ENCODE measurements around the gene ZMYM1.
"Not testable (repeated sequence)": the region's sequence is repeated elsewhere in the genome, so short reads cannot be mapped to it uniquely, and the experiment has no call there.

The ZMYM1 gene

GRCh38 chr1:35079003-35079930, at the start of gene ZMYM1:
Gene ZMYM1, plus strand, starts transcription at chr1:35079385. Its CDS starts 14,603 bp downstream, at chr1:35093988.
- peak; percentile 42 for DNase-seq (ENCODE audit: low read depth)
- H3K4me3 ChIP-seq (ENCODE audit: low read depth, low read length): peak within 1 kb of the TSS; percentile 75

- H3K4me3 ChIP-seq (ENCODE audit: low read depth, low read length): peak overlapping the region; percentile 9
- no peak for DNase-seq (ENCODE audit: low read depth)
Observed at GRCh38 chr1:35029761-35030160, 49.4 kb upstream of the ZMYM1 start.

GRCh38 chr1:35030338-35030737, 48.8 kb upstream of the ZMYM1 start:
- no peak for DNase-seq (ENCODE audit: low read depth)
- H3K4me3 ChIP-seq (ENCODE audit: low read depth, low read length): peak overlapping the region; percentile 88

- H3K4me3 ChIP-seq (ENCODE audit: low read depth, low read length): peak overlapping the region; percentile 88
- no peak for DNase-seq (ENCODE audit: low read depth)
Observed at GRCh38 chr1:35030756-35031446, 48.3 kb upstream of the ZMYM1 start.

- no peak for DNase-seq (ENCODE audit: low read depth)
- peak overlapping the region; percentile 88 for H3K4me3 ChIP-seq (ENCODE audit: low read depth, low read length)
Observed at GRCh38 chr1:35032384-35032739, 46.8 kb upstream of the ZMYM1 start.

GRCh38 chr1:35033346-35033745, 45.8 kb upstream of the ZMYM1 start:
- no peak for DNase-seq (ENCODE audit: low read depth)
- H3K4me3 ChIP-seq (ENCODE audit: low read depth, low read length): no peak overlapping the region

- H3K4me3 ChIP-seq (ENCODE audit: low read depth, low read length): no peak overlapping the region
- no peak for DNase-seq (ENCODE audit: low read depth)
Observed at GRCh38 chr1:35036621-35037020, 42.6 kb upstream of the ZMYM1 start.

GRCh38 chr1:35037206-35037605, 42.0 kb upstream of the ZMYM1 start:
- no peak overlapping the region for H3K4me3 ChIP-seq (ENCODE audit: low read depth, low read length)
- DNase-seq (ENCODE audit: low read depth): no peak

- DNase-seq (ENCODE audit: low read depth): no peak
- no peak overlapping the region for H3K4me3 ChIP-seq (ENCODE audit: low read depth, low read length)
Observed at GRCh38 chr1:35038723-35039122, 40.5 kb upstream of the ZMYM1 start.

- DNase-seq (ENCODE audit: low read depth): no peak
- H3K4me3 ChIP-seq (ENCODE audit: low read depth, low read length): no peak overlapping the region
Observed at GRCh38 chr1:35043498-35043897, 35.7 kb upstream of the ZMYM1 start.

GRCh38 chr1:35044431-35044830, 34.8 kb upstream of the ZMYM1 start:
- no peak overlapping the region for H3K4me3 ChIP-seq (ENCODE audit: low read depth, low read length)
- no peak for DNase-seq (ENCODE audit: low read depth)

GRCh38 chr1:35046730-35047129, 32.5 kb upstream of the ZMYM1 start:
- no peak for DNase-seq (ENCODE audit: low read depth)
- H3K4me3 ChIP-seq (ENCODE audit: low read depth, low read length): no peak overlapping the region

GRCh38 chr1:35047188-35047858, 31.9 kb upstream of the ZMYM1 start:
- DNase-seq (ENCODE audit: low read depth): peak; percentile 77
- no peak overlapping the region for H3K4me3 ChIP-seq (ENCODE audit: low read depth, low read length)

GRCh38 chr1:35049116-35049515, 30.1 kb upstream of the ZMYM1 start:
- no peak for DNase-seq (ENCODE audit: low read depth)
- no peak overlapping the region for H3K4me3 ChIP-seq (ENCODE audit: low read depth, low read length)

- H3K4me3 ChIP-seq (ENCODE audit: low read depth, low read length): no peak overlapping the region
- no peak for DNase-seq (ENCODE audit: low read depth)
Observed at GRCh38 chr1:35053433-35053832, 25.8 kb upstream of the ZMYM1 start.

- not testable (repeated sequence) for H3K4me3 ChIP-seq (ENCODE audit: low read depth, low read length); DNase-seq (ENCODE audit: low read depth)
Observed at GRCh38 chr1:35054282-35054681, 24.9 kb upstream of the ZMYM1 start.

GRCh38 chr1:35058321-35058720, 20.9 kb upstream of the ZMYM1 start:
- DNase-seq (ENCODE audit: low read depth); H3K4me3 ChIP-seq (ENCODE audit: low read depth, low read length): not testable (repeated sequence)

GRCh38 chr1:35058988-35059387, 20.2 kb upstream of the ZMYM1 start:
- no peak for DNase-seq (ENCODE audit: low read depth)
- no peak overlapping the region for H3K4me3 ChIP-seq (ENCODE audit: low read depth, low read length)

- no peak overlapping the region for H3K4me3 ChIP-seq (ENCODE audit: low read depth, low read length)
Observed at GRCh38 chr1:35062518-35063196, 16.5 kb upstream of the ZMYM1 start.

GRCh38 chr1:35064265-35064664, 14.9 kb upstream of the ZMYM1 start:
- no peak overlapping the region for H3K4me3 ChIP-seq (ENCODE audit: low read depth, low read length)
- no peak for DNase-seq (ENCODE audit: low read depth)

More at GRCh38 chr1:35062518-35063196, 16.5 kb upstream of the ZMYM1 start:
- no peak for DNase-seq (ENCODE audit: low read depth)
